Mesenchymal stem cell (in vitro differentiated cells and primary cell): Measurements from ENCODE around the gene STOML2.

Experiments used
- DNase-seq: peaks from one replicate; pipeline ENCODE4 v3.0.0-alpha.2; 2013
- H2AFZ ChIP-seq: one replicate; pipeline ENCODE4 v1.6.1; 2013; ENCODE audit warnings: low read depth, mild to moderate bottlenecking, control low read depth, inconsistent platforms, low read length, moderate library complexity
- H2AK5ac ChIP-seq: 2 replicates; pipeline ENCODE4 v1.6.1; 2013; ENCODE audit warnings: low read length, moderate library complexity, mild to moderate bottlenecking, inconsistent platforms; ENCODE audit not compliant: severe bottlenecking
- H2BK120ac ChIP-seq: one replicate; pipeline ENCODE4 v1.6.1; 2013; ENCODE audit warnings: low read depth, mild to moderate bottlenecking, inconsistent platforms, low read length, moderate library complexity
- H2BK12ac ChIP-seq, 2 experiments: one replicate each; pipeline ENCODE4 v1.6.1; 2013; ENCODE audit warnings: inconsistent platforms in 2 of 2, low read length in 2 of 2, mild to moderate bottlenecking in 2 of 2, moderate library complexity in 2 of 2, control low read depth in 1 of 2
- H2BK15ac ChIP-seq: one replicate; pipeline ENCODE4 v1.6.1; 2013; ENCODE audit warnings: mild to moderate bottlenecking, low read depth, inconsistent platforms; ENCODE audit not compliant: poor library complexity, severe bottlenecking
- H2BK5ac ChIP-seq: 2 replicates; pipeline ENCODE4 v1.6.1; 2013; ENCODE audit warnings: low read depth, mild to moderate bottlenecking, low read length, control low read depth, inconsistent platforms; ENCODE audit not compliant: poor library complexity, severe bottlenecking
- H3K14ac ChIP-seq, 2 experiments: one replicate each; pipeline ENCODE4 v1.6.1; 2013; ENCODE audit warnings: inconsistent platforms in 2 of 2, low read length in 2 of 2, control low read depth in 1 of 2, mild to moderate bottlenecking in 1 of 2, moderate library complexity in 1 of 2
- H3K18ac ChIP-seq, 2 experiments: one replicate each; pipeline ENCODE4 v1.6.1; 2013; ENCODE audit warnings: inconsistent platforms in 2 of 2, low read length in 2 of 2, control low read depth in 1 of 2, low read depth in 1 of 2, mild to moderate bottlenecking in 1 of 2
- H3K23ac ChIP-seq, 2 experiments: one replicate each; pipeline ENCODE4 v1.6.1; 2013; ENCODE audit warnings: inconsistent platforms in 2 of 2, low read length in 2 of 2, mild to moderate bottlenecking in 2 of 2, moderate library complexity in 2 of 2, control low read depth in 1 of 2
- H3K27ac ChIP-seq: 2 replicates; pipeline ENCODE4 v1.5.1; 2013; ENCODE audit warnings: mild to moderate bottlenecking, moderate library complexity, low read length, control low read depth, inconsistent platforms; ENCODE audit not compliant: poor library complexity, severe bottlenecking
- H3K27me3 ChIP-seq, 2 experiments: 2 replicates each; pipeline versions ENCODE4 v1.6.1 to v1.7.0; 2013; ENCODE audit warnings: low read length in 2 of 2, mild to moderate bottlenecking in 2 of 2, moderate library complexity in 2 of 2, control low read depth in 1 of 2, inconsistent platforms in 1 of 2; ENCODE audit not compliant: control insufficient read depth in 1 of 2, insufficient read depth in 1 of 2
- H3K36me3 ChIP-seq, 2 experiments: 2 replicates each; pipeline versions ENCODE4 v1.6.1 to v1.7.0; 2013; ENCODE audit warnings: low read length in 2 of 2, control low read depth in 1 of 2, inconsistent platforms in 1 of 2, low read depth in 1 of 2, mild to moderate bottlenecking in 1 of 2; ENCODE audit not compliant: insufficient read depth in 2 of 2, control insufficient read depth in 1 of 2
- H3K4ac ChIP-seq, 2 experiments: one replicate each; pipeline ENCODE4 v1.6.1; 2013; ENCODE audit warnings: inconsistent platforms in 2 of 2, low read length in 2 of 2, mild to moderate bottlenecking in 2 of 2, moderate library complexity in 2 of 2, control low read depth in 1 of 2, low read depth in 1 of 2
- H3K4me1 ChIP-seq: 2 replicates; pipeline ENCODE4 v1.6.1; 2013; ENCODE audit warnings: low read depth, low read length, control low read depth; ENCODE audit not compliant: control insufficient read depth, insufficient read depth
- H3K4me2 ChIP-seq: 2 replicates; pipeline ENCODE4 v1.6.1; 2013; ENCODE audit warnings: low read length, mild to moderate bottlenecking, inconsistent platforms; ENCODE audit not compliant: poor library complexity, severe bottlenecking
- H3K4me3 ChIP-seq, 2 experiments: 2 replicates each; pipeline versions ENCODE4 v1.5.1 to v1.7.0; 2013; ENCODE audit warnings: low read length in 2 of 2, mild to moderate bottlenecking in 2 of 2, control low read depth in 1 of 2, low read depth in 1 of 2; ENCODE audit not compliant: insufficient read depth in 1 of 2
- H3K79me1 ChIP-seq: replicated peaks from 2 replicates; pipeline ENCODE4 v1.6.1; 2013; ENCODE audit warnings: mild to moderate bottlenecking, control low read depth, low read length, inconsistent platforms; ENCODE audit not compliant: poor library complexity, severe bottlenecking
- H3K9ac ChIP-seq: 2 replicates; pipeline ENCODE4 v1.7.0; 2013; ENCODE audit warnings: mild to moderate bottlenecking, low read length, moderate library complexity
- H3K9me3 ChIP-seq: 2 replicates; pipeline ENCODE4 v1.7.0; 2013; ENCODE audit warnings: mild to moderate bottlenecking, low read length; ENCODE audit not compliant: control insufficient read depth
- H4K8ac ChIP-seq: one replicate; pipeline ENCODE4 v1.6.1; 2013; ENCODE audit warnings: inconsistent platforms, mild to moderate bottlenecking, low read length, moderate library complexity
- H4K91ac ChIP-seq: one replicate; pipeline ENCODE4 v1.6.1; 2013; ENCODE audit warnings: mild to moderate bottlenecking, low read length, inconsistent platforms
- WGBS: methylation state at CpG from one replicate; pipeline ENCODE4 v1.1.7; 2013; ENCODE audit warnings: mixed read lengths; 5-methylcytosine and 5-hydroxymethylcytosine counted together

STOML2 gene

DNA sequence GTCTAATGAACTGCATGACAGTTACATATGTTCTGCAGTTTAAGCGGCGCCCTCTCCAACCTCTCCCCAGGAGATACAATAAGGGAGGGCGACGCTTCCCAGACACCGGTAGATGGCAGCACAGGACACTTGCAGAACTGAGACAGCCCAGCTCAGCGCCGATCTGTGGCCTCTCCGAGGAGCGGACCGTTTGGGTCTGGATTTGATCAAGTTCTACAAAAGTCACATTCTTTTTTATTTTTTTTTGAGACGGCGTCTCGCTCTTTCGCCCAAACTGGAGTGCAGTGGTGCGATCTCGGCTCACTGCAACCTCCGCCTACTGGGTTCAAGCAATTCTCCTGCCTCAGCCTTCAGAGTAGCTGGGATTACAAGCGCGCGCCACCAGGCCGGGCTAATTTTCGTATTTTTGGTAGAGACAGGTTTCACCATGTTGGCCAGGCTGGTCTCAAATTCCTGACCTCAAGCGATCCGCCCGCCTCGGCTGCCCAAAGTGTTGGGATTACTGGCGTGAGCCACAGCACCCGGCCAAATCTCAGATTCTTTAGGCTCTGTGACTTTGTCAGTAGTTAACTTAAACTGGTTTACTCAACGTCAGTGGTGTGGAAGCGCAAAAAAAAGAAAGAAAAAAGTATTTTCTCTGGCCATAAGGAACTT lies 14.1 kb upstream of the STOML2 start:
- Histone ChIP-seq H4K8ac (no peak overlapping the region), H3K14ac (no peak overlapping the region), H3K4me3 (peak overlapping the region in 1 of 2 experiments; percentile 96), H2BK15ac (no peak overlapping the region), H3K18ac (no peak overlapping the region), H3K23ac (no peak overlapping the region), H2AK5ac (no peak overlapping the region), H3K4ac (no peak overlapping the region), H3K9ac (peak overlapping the region; percentile 92), H3K79me1 (no peaks in the 10 kb centered on the region), H3K27me3 (no peaks in the 10 kb centered on the region), H3K9me3 (no peaks in the 10 kb centered on the region), H3K4me2 (peak overlapping the region; percentile 85), H4K91ac (no peak overlapping the region), H3K4me1 (peaks cover 19% of the 10 kb centered on the region), H2BK5ac (no peak overlapping the region), H2BK12ac (no peak overlapping the region), H3K27ac (no peak overlapping the region), H2AFZ (peak overlapping the region; percentile 37), H3K36me3 (no peaks in the 10 kb centered on the region), H2BK120ac (no peak overlapping the region)
- peak; percentile 94 for DNase-seq
- WGBS: 14% methylated on average over 28 of the region's 30 CpGs

DNA sequence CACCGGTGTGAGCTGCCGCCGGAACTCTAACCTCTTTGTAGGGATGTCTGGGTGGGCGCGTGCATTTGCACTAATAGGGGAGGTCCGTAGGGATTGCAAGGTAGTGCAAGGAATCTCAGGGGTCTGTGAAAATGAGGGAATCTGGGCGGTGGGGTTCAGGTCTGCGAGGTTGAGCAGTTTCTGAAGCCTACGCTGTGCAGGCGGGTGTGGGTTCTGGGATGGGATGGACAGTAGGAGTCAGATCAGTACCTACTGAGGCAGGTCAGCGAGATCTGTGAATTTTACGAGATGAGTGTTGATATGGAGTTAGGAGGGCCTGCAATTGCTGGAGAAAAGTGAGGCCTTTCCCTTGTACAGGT lies 13.6 kb upstream of the STOML2 start:
- Histone ChIP-seq H3K14ac (no peak overlapping the region), H2BK12ac (no peak overlapping the region), H4K8ac (no peak overlapping the region), H2AFZ (peak overlapping the region; percentile 68), H3K4me1 (peaks cover 21% of the 10 kb centered on the region), H3K9ac (peak overlapping the region; percentile 92), H2BK5ac (no peak overlapping the region), H3K79me1 (peaks cover 2% of the 10 kb centered on the region), H3K4me2 (peak overlapping the region; percentile 85), H3K4me3 (peak overlapping the region; percentile 53 to 96), H3K9me3 (no peaks in the 10 kb centered on the region), H3K18ac (no peak overlapping the region), H3K27me3 (no peaks in the 10 kb centered on the region), H3K36me3 (no peaks in the 10 kb centered on the region), H3K23ac (no peak overlapping the region), H2AK5ac (no peak overlapping the region), H3K27ac (peak overlapping the region; percentile 48), H2BK120ac (no peak overlapping the region), H2BK15ac (no peak overlapping the region), H4K91ac (no peak overlapping the region), H3K4ac (no peak overlapping the region)
- DNase-seq: no peak
- 0% methylated on average over 11 of the region's 12 CpGs for WGBS

DNA sequence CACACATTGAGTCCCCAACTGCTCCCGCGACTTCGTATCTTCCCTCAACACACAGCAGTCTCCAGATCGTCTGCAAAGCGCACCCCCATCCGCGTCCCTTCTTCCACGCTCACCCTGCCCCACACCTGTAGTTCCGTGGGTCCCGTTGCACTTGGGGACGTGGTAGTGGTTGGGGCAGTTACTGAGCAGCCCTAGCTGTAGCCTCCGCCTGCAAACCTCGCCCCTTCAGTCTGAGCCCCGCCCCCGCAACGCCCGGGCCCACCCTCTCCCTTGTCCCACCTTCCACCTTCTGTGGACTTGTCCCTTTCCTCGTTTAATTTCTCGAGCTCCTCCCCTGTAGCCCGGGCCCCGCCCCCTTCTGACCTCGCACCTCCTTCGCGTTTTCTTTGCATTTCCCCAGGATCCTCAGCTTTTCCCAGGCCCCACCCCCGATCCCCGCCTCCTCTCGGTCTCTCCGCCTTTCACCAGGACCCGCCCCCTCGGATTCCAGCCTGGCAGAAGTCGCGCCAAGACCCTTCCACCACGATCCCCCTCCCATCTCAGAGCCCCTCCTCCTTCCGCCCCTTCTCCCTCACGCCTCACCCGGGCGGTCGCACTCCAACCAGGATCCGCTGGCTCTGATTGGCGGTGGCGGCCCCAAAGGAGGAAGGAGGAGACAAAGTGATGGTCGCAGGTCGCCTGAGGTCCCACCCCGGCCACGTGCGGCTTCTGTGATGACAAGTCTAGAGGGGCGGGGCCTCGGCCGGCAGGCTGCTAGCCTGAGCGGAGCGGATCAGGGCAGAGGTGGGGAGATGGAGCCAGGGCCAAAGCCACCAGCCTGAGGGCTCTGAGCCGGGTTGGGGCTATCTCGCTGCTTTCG lies 13.0 kb upstream of the STOML2 start, which contains the start of gene ATOSB:
Gene ATOSB (minus strand): TSS at position 183 of the 859 bp plus-strand sequence. CDS start 7,588 bp downstream, outside the sequence.
- Histone ChIP-seq H3K27ac (peak within 1 kb of the TSS; percentile 93), H2AK5ac (peak within 1 kb of the TSS; percentile 62), H2BK5ac (peak within 1 kb of the TSS; percentile 69), H3K79me1 (peaks cover 2% of the 10 kb centered on the region), H3K9me3 (no peaks in the 10 kb centered on the region), H2BK120ac (peak within 1 kb of the TSS; percentile 74), H3K4me2 (peak within 1 kb of the TSS; percentile 89), H3K4me1 (peaks cover 21% of the 10 kb centered on the region), H3K18ac (peak within 1 kb of the TSS; percentile 85 to 96), H3K14ac (peak within 1 kb of the TSS in 1 of 2 experiments; percentile 94), H2BK15ac (peak within 1 kb of the TSS; percentile 82), H3K27me3 (no peaks in the 10 kb centered on the region), H3K4ac (peak within 1 kb of the TSS; percentile 80 to 96), H2BK12ac (peak within 1 kb of the TSS; percentile 61 to 89), H2AFZ (peak within 1 kb of the TSS; percentile 79), H3K4me3 (peak within 1 kb of the TSS; percentile 87 to 96), H3K36me3 (no peaks in the 10 kb centered on the region), H4K91ac (peak within 1 kb of the TSS; percentile 85), H3K9ac (peak within 1 kb of the TSS; percentile 92), H4K8ac (peak within 1 kb of the TSS; percentile 82), H3K23ac (no peak within 1 kb of the TSS)
- under 1% methylated on average over 54 of the region's 54 CpGs for WGBS
- DNase-seq: peak; percentile 99
